Measurements from ENCODE around the gene PPP6R2. TPM values are rescaled to one million over a fixed set of nuclear protein-coding genes. Genes with fewer than 3 reads are reported as not detected.
A peak's percentile ranks its signal among the peaks of the same experiment; 100 is the strongest.

Gene PPP6R2
- total RNA-seq, 1 experiment from 2014 or later: 49.2 TPM

- H3K27ac ChIP-seq: no peak overlapping the region
Measured at GRCh38 chr22:50460938-50461337, 117.8 kb downstream of the PPP6R2 start.

GRCh38 chr22:50461536-50461935, 118.4 kb downstream of the PPP6R2 start:
- CTCF ChIA-PET: no interaction called here
- intact Hi-C loops (cut with micrococcal nuclease; ENCODE audit: unreplicated experiment): loop anchor here (5.0 kb wide), 1 partner anchor 36 kb away; no protein-coding TSS in a partner anchor
- no peak overlapping the region for H2AFZ ChIP-seq
- peaks cover 10% of the 10 kb centered on the region; the same call in 1 of the 2 replicates for H3F3A ChIP-seq (ENCODE audit: insufficient read depth, low read depth)
- H3K4me2 ChIP-seq: no peak overlapping the region
- BruUV-seq (replicated peaks): no TSS peak
- H3K9me2 ChIP-seq (ENCODE audit: insufficient read depth): no peaks in the 10 kb centered on the region
- no peaks in the 10 kb centered on the region for H3K27me3 ChIP-seq (ENCODE audit: insufficient read depth, low read depth)
- TF ChIP-seq CTCF (conservative IDR thresholded peaks at IDR 0.05) (no peak), EZH2 (IDR thresholded peaks at IDR 0.05; ENCODE audit: low read depth) (no peak)
- H3K79me2 ChIP-seq (ENCODE audit: low read depth): no peaks in the 10 kb centered on the region
- H3K36me3 ChIP-seq (ENCODE audit: low read depth): peaks cover 43% of the 10 kb centered on the region
- no peak overlapping the region for H3K27ac ChIP-seq
- no peaks in the 10 kb centered on the region for H3K4me1 ChIP-seq (replicated peaks; ENCODE audit: insufficient read depth)
- POLR2A ChIA-PET (ENCODE audit: unreplicated experiment): no interaction called here
- H3K4me3 ChIP-seq: no peak overlapping the region
- no peaks in the 10 kb centered on the region for H3K9me3 ChIP-seq (ENCODE audit: insufficient read depth, low read depth)
- H4K20me1 ChIP-seq (ENCODE audit: insufficient read depth): peaks cover 46% of the 10 kb centered on the region
- no peak for DNase-seq

More at GRCh38 chr22:50460938-50461337, 117.8 kb downstream of the PPP6R2 start:
- peaks cover 43% of the 10 kb centered on the region for H3K36me3 ChIP-seq (ENCODE audit: low read depth)
- BruUV-seq (replicated peaks): no TSS peak
- CTCF ChIA-PET: no interaction called here
- DNase-seq: peak in 1 of 2 experiments; percentile 84
- no peaks in the 10 kb centered on the region for H3K79me2 ChIP-seq (ENCODE audit: low read depth)
- H3K4me3 ChIP-seq: no peak overlapping the region
- H2AFZ ChIP-seq: no peak overlapping the region
- peaks cover 40% of the 10 kb centered on the region for H4K20me1 ChIP-seq (ENCODE audit: insufficient read depth)
- no peaks in the 10 kb centered on the region for H3K9me3 ChIP-seq (ENCODE audit: insufficient read depth, low read depth)
- no peak overlapping the region for H3K4me2 ChIP-seq
- no peaks in the 10 kb centered on the region for H3K27me3 ChIP-seq (ENCODE audit: insufficient read depth, low read depth)
- no peaks in the 10 kb centered on the region for H3K9me2 ChIP-seq (ENCODE audit: insufficient read depth)
- no peaks in the 10 kb centered on the region for H3K4me1 ChIP-seq (replicated peaks; ENCODE audit: insufficient read depth)
- no peak for TF ChIP-seq EZH2 (IDR thresholded peaks at IDR 0.05; ENCODE audit: low read depth)
- no peak for TF ChIP-seq CTCF (conservative IDR thresholded peaks at IDR 0.05)
- intact Hi-C loops (cut with micrococcal nuclease; ENCODE audit: unreplicated experiment): loop anchor here (5.0 kb wide), 1 partner anchor 36 kb away; no protein-coding TSS in a partner anchor
- POLR2A ChIA-PET (ENCODE audit: unreplicated experiment): no interaction called here
- H3F3A ChIP-seq (ENCODE audit: insufficient read depth, low read depth): peaks cover 10% of the 10 kb centered on the region; the same call in 1 of the 2 replicates

GRCh38 chr22:50461979-50462540, 118.9 kb downstream of the PPP6R2 start:
- Histone ChIP-seq H3K36me3 (ENCODE audit: low read depth) (peaks cover 48% of the 10 kb centered on the region), H3K4me1 (replicated peaks; ENCODE audit: insufficient read depth) (no peaks in the 10 kb centered on the region), H4K20me1 (ENCODE audit: insufficient read depth) (peaks cover 51% of the 10 kb centered on the region; the same call in 1 of the 2 replicates), H3K79me2 (ENCODE audit: low read depth) (no peaks in the 10 kb centered on the region), H3K9me2 (ENCODE audit: insufficient read depth) (no peaks in the 10 kb centered on the region), H3K4me2 (no peak overlapping the region), H2AFZ (no peak overlapping the region), H3K27ac (no peak overlapping the region), H3K9me3 (ENCODE audit: insufficient read depth, low read depth) (no peaks in the 10 kb centered on the region), H3F3A (ENCODE audit: insufficient read depth, low read depth) (peaks cover 10% of the 10 kb centered on the region; the same call in 1 of the 2 replicates), H3K4me3 (no peak overlapping the region), H3K27me3 (ENCODE audit: insufficient read depth, low read depth) (no peaks in the 10 kb centered on the region)
- ChIA-PET POLR2A (ENCODE audit: unreplicated experiment) (no interaction called here), CTCF (interaction anchor here (0.6 kb wide), 1 partner anchor 15 kb away, joined by 3 read pairs; no protein-coding TSS in a partner anchor)
- no peak for DNase-seq
- TF ChIP-seq CTCF (conservative IDR thresholded peaks at IDR 0.05) (no peak), EZH2 (IDR thresholded peaks at IDR 0.05; ENCODE audit: low read depth) (no peak)
- intact Hi-C loops (cut with micrococcal nuclease; ENCODE audit: unreplicated experiment): loop anchor here (5.0 kb wide), 1 partner anchor 35 kb away; no protein-coding TSS in a partner anchor
- BruUV-seq (replicated peaks): no TSS peak
